GM18517 (cell line): ENCODE measurements around the gene KCTD2.

Experiments
- ATAC-seq: cut with Tn5 transposase; IDR thresholded peaks from one replicate; pipeline ENCODE4 v1.9.1; 2021; ENCODE audit warnings: mild to moderate bottlenecking, moderate library complexity; ENCODE audit not compliant: unreplicated experiment

Gene KCTD2

GRCh38 chr17:75094871-75095399, 47.9 kb downstream of the KCTD2 start:
- ATAC-seq: no peak

GRCh38 chr17:75096082-75096625, 49.1 kb downstream of the KCTD2 start:
- ATAC-seq: no peak

GRCh38 chr17:75097865-75098264, 50.8 kb downstream of the KCTD2 start:
- no peak for ATAC-seq

GRCh38 chr17:75098861-75099260, 51.8 kb downstream of the KCTD2 start:
- no peak for ATAC-seq

- no peak for ATAC-seq
Observed at GRCh38 chr17:75099881-75100595, 53.0 kb downstream of the KCTD2 start.

- ATAC-seq: no peak
Observed at GRCh38 chr17:75102385-75102821, 55.4 kb downstream of the KCTD2 start.

- ATAC-seq: no peak
Observed at GRCh38 chr17:75103601-75104554, 56.9 kb downstream of the KCTD2 start.

- ATAC-seq: no peak
Observed at GRCh38 chr17:75105126-75106080, 58.4 kb downstream of the KCTD2 start.

- ATAC-seq: no peak
Observed at GRCh38 chr17:75108193-75108592, 61.2 kb downstream of the KCTD2 start.

- no peak for ATAC-seq
Observed at GRCh38 chr17:75109046-75109406, 62.0 kb downstream of the KCTD2 start.

GRCh38 chr17:75109407-75110233, 62.6 kb downstream of the KCTD2 start, which contains the start of gene ARMC7:
Gene ARMC7 (plus strand): TSS chr17:75109969. CDS start chr17:75110289, 320 bp downstream.
- peak; percentile 57 for ATAC-seq

GRCh38 chr17:75110234-75110937, 63.4 kb downstream of the KCTD2 start:
- ATAC-seq: no peak

- ATAC-seq: no peak
Observed at GRCh38 chr17:75111777-75112335, 64.8 kb downstream of the KCTD2 start.

GRCh38 chr17:75113798-75114551, 67.0 kb downstream of the KCTD2 start:
- peak; percentile 42 for ATAC-seq

GRCh38 chr17:75114552-75115314, 67.7 kb downstream of the KCTD2 start:
- no peak for ATAC-seq
